A673 (cell line): ENCODE data around the gene ZNF580. TPM values are rescaled to one million over a fixed set of nuclear protein-coding genes. Genes with fewer than 3 reads are reported as not detected.

Experiments
- BruUV-seq: library from RNA; stranded (reverse); fragments of 400-500 nt; replicated peaks from 2 replicates; lab custom pipeline; 2021; lab: Mats Ljungman, UMichigan
- CTCF ChIA-PET: fragments of 300-600 bp; sonication (Branson Sonifier 250); formaldehyde crosslinking; loops from one replicate; lab custom pipeline; 2022; ENCODE audit warnings: antibody characterized with exemption; lab: Charles Lee
- POLR2A ChIA-PET: fragments of 300-600 bp; sonication (Branson Sonifier 250); formaldehyde crosslinking; loops from one replicate; lab custom pipeline; 2022; ENCODE audit warnings: antibody characterized with exemption; ENCODE audit not compliant: low non-redundant PET; lab: Charles Lee
- DNase-seq: peaks from one replicate; pipeline ENCODE4 v3.0.0-alpha.2; 2015; ENCODE audit warnings: low spot score
- H3K27ac ChIP-seq: fragments of 200-600 bp; sonication (generic); 2 replicates; pipeline ENCODE4 v1.5.1; 2016; ENCODE audit warnings: mixed run types, low read depth, mild to moderate bottlenecking, mixed read lengths, antibody characterized with exemption, low read length; ENCODE audit not compliant: poor library complexity, severe bottlenecking
- H3K27me3 ChIP-seq: fragments of 200-600 bp; sonication (generic); replicated peaks from 2 replicates; pipeline ENCODE4 v1.6.1; 2017; ENCODE audit warnings: mixed run types, low read depth, mild to moderate bottlenecking, mixed read lengths, antibody characterized with exemption, low read length; ENCODE audit not compliant: insufficient read depth, poor library complexity
- H3K36me3 ChIP-seq: fragments of 200-600 bp; sonication (generic); 2 replicates; pipeline ENCODE4 v1.6.1; 2016; ENCODE audit warnings: mixed run types, mild to moderate bottlenecking, mixed read lengths, antibody characterized with exemption, low read length; ENCODE audit not compliant: insufficient read depth, poor library complexity, severe bottlenecking
- H3K4me1 ChIP-seq: fragments of 200-600 bp; sonication (generic); 2 replicates; pipeline ENCODE4 v1.6.1; 2017; ENCODE audit warnings: mixed run types, mild to moderate bottlenecking, mixed read lengths, antibody characterized with exemption, low read length; ENCODE audit not compliant: insufficient read depth, poor library complexity, severe bottlenecking
- H3K4me3 ChIP-seq: fragments of 200-600 bp; sonication (generic); 2 replicates; pipeline ENCODE4 v1.5.1; 2016; ENCODE audit warnings: low read depth, mixed run types, mild to moderate bottlenecking, mixed read lengths, low read length; ENCODE audit not compliant: poor library complexity, severe bottlenecking
- H3K9me3 ChIP-seq: fragments of 200-600 bp; sonication (generic); 2 replicates; pipeline ENCODE4 v1.6.1; 2016; ENCODE audit warnings: mixed run types, low read depth, mild to moderate bottlenecking, mixed read lengths, antibody characterized with exemption, low read length; ENCODE audit not compliant: poor library complexity, severe bottlenecking
- CTCF ChIP-seq: fragments of 300-800, 200-600 bp; sonication (generic); conservative IDR thresholded peaks from 2 replicates; pipeline ENCODE4 v1.5.1; 2017; ENCODE audit warnings: low read depth, mild to moderate bottlenecking, antibody characterized with exemption, low read length, moderate library complexity, mixed read lengths
- EZH2 ChIP-seq: fragments of 200-600 bp; sonication (generic); IDR thresholded peaks from 2 replicates; pipeline ENCODE4 v1.6.1; 2017; ENCODE audit warnings: borderline replicate concordance, low read depth, mild to moderate bottlenecking, mixed read lengths, antibody characterized with exemption, low read length; ENCODE audit not compliant: poor library complexity, severe bottlenecking
- intact Hi-C: fragments of 100-400 bp; cut with micrococcal nuclease; formaldehyde crosslinking; loops from one replicate; pipeline ENCODE4 v1.10.0; 2022; ENCODE audit not compliant: unreplicated experiment
- total RNA-seq: library from RNA; stranded (reverse); gene quantifications from 2 replicates; pipeline ENCODE4 v1.2.3, GENCODE V29; 2021

Gene ZNF580
- total RNA-seq, 1 experiment from 2014 or later = 49.1 TPM

GRCh38 chr19:55613930-55614710, 26.7 kb upstream of the ZNF580 start:
- H3K4me1 ChIP-seq = no peaks in the 10 kb centered on the region
- TF ChIP-seq EZH2 (no peak), CTCF (no peak)
- CTCF ChIA-PET = no interaction called here
- peaks cover 30% of the 10 kb centered on the region for H3K36me3 ChIP-seq
- no peaks in the 10 kb centered on the region for H3K27me3 ChIP-seq
- no peaks in the 10 kb centered on the region for H3K9me3 ChIP-seq
- intact Hi-C loops = no loop called here
- no peak for DNase-seq
- no peak overlapping the region for H3K27ac ChIP-seq
- POLR2A ChIA-PET = no interaction called here
- no peak overlapping the region for H3K4me3 ChIP-seq
- no TSS peak for BruUV-seq

DNA sequence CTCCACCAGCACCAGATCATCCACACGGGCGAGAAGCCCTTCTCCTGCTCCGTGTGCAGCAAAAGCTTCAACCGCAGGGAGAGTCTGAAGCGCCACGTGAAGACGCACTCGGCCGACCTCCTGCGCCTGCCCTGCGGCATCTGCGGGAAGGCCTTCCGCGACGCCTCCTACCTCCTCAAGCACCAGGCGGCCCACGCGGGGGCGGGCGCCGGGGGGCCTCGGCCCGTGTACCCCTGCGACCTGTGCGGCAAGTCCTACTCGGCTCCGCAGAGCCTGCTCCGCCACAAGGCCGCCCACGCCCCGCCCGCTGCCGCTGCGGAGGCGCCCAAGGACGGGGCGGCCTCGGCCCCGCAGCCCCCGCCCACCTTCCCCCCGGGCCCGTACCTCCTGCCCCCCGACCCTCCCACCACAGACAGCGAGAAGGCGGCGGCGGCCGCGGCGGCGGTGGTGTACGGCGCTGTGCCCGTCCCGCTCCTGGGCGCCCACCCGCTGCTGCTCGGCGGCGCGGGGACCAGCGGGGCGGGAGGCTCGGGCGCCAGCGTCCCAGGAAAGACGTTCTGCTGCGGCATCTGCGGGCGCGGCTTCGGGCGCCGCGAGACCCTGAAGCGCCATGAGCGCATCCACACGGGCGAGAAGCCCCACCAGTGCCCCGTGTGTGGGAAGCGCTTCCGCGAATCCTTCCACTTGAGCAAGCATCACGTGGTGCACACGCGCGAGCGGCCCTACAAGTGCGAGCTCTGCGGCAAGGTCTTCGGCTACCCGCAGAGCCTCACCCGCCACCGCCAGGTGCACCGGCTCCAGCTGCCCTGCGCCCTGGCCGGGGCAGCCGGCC, 25.9 kb upstream of the ZNF580 start:
- H3K4me3 ChIP-seq = no peak overlapping the region

More for the DNA sequence above, 25.9 kb upstream of the ZNF580 start:
- H3K9me3 ChIP-seq = no peaks in the 10 kb centered on the region
- H3K27me3 ChIP-seq = no peaks in the 10 kb centered on the region
- no peak for DNase-seq
- no peak overlapping the region for H3K27ac ChIP-seq
- POLR2A ChIA-PET = no interaction called here
- CTCF ChIA-PET = no interaction called here
- BruUV-seq = no TSS peak
- peaks cover 24% of the 10 kb centered on the region for H3K36me3 ChIP-seq
- intact Hi-C loops = no loop called here
- no peak for TF ChIP-seq EZH2
- TF ChIP-seq CTCF = no peak
- no peaks in the 10 kb centered on the region for H3K4me1 ChIP-seq
